HG03097 (cell line): ENCODE results near the gene UTRN.

Experiments
- ATAC-seq: cut with Tn5 transposase; IDR thresholded peaks from one replicate; pipeline ENCODE4 v1.9.1; 2021; ENCODE audit not compliant: unreplicated experiment, low FRiP score

UTRN gene

GRCh38 chr6:144284783-144285547 is at the start of gene UTRN:
Gene UTRN (plus strand): TSS chr6:144285335. CDS start chr6:144291829, 6,494 bp downstream.
- ATAC-seq = peak; percentile 41

GRCh38 chr6:144244688-144245087 is 40.4 kb upstream of the UTRN start:
- ATAC-seq = no peak

- no peak for ATAC-seq
Observed at GRCh38 chr6:144246988-144247387, 38.1 kb upstream of the UTRN start.

GRCh38 chr6:144248003-144248402 is 37.1 kb upstream of the UTRN start:
- no peak for ATAC-seq

GRCh38 chr6:144248476-144249301 is 36.4 kb upstream of the UTRN start:
- no peak for ATAC-seq

GRCh38 chr6:144250276-144250675 is 34.9 kb upstream of the UTRN start:
- ATAC-seq = no peak

GRCh38 chr6:144252259-144252658 is 32.9 kb upstream of the UTRN start:
- no peak for ATAC-seq

- no peak for ATAC-seq
Observed at GRCh38 chr6:144259986-144260385, 25.1 kb upstream of the UTRN start.

- no peak for ATAC-seq
Observed at GRCh38 chr6:144262470-144263369, 22.4 kb upstream of the UTRN start.

GRCh38 chr6:144263786-144264185 is 21.3 kb upstream of the UTRN start:
- ATAC-seq = no peak

- no peak for ATAC-seq
Observed at GRCh38 chr6:144264270-144265060, 20.7 kb upstream of the UTRN start.

- no peak for ATAC-seq
Observed at GRCh38 chr6:144265061-144265357, 20.1 kb upstream of the UTRN start.

GRCh38 chr6:144265390-144265789 is 19.7 kb upstream of the UTRN start:
- peak; percentile 61 for ATAC-seq

GRCh38 chr6:144266091-144266649 is 19.0 kb upstream of the UTRN start:
- ATAC-seq = no peak

- ATAC-seq = no peak
Observed at GRCh38 chr6:144268794-144269349, 16.3 kb upstream of the UTRN start.

DNA sequence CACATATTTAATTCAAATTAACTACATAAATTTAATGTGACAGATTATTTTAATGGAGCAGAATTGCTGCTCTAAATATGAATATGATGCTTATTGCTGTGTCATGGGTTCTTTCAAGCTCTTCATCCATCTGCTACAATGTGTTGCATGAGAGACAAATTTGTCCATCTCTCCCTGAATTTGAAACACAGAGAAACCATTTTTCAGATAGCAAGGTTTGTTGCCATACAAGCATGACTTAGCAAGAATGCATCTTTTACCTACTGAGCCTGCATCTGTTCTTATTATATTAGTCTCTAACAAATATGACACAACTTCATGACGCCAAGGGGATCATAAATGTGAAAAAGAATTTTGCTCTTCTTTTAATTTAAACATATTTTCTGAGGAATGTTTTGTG is 8.0 kb upstream of the UTRN start:
- no peak for ATAC-seq

- ATAC-seq = no peak
Observed at GRCh38 chr6:144277605-144278227, 7.4 kb upstream of the UTRN start.

GRCh38 chr6:144278659-144279314 is 6.3 kb upstream of the UTRN start:
- no peak for ATAC-seq
